ENCODE data around the gene SLC41A1.

- TF ChIP-seq POLR2AphosphoS5 (IDR thresholded peaks at IDR 0.05; ENCODE audit: low read depth, low read length) (no peak), CTCF (IDR thresholded peaks at IDR 0.05) (no peak)
- TF ChIP-seq, protein P1, sequence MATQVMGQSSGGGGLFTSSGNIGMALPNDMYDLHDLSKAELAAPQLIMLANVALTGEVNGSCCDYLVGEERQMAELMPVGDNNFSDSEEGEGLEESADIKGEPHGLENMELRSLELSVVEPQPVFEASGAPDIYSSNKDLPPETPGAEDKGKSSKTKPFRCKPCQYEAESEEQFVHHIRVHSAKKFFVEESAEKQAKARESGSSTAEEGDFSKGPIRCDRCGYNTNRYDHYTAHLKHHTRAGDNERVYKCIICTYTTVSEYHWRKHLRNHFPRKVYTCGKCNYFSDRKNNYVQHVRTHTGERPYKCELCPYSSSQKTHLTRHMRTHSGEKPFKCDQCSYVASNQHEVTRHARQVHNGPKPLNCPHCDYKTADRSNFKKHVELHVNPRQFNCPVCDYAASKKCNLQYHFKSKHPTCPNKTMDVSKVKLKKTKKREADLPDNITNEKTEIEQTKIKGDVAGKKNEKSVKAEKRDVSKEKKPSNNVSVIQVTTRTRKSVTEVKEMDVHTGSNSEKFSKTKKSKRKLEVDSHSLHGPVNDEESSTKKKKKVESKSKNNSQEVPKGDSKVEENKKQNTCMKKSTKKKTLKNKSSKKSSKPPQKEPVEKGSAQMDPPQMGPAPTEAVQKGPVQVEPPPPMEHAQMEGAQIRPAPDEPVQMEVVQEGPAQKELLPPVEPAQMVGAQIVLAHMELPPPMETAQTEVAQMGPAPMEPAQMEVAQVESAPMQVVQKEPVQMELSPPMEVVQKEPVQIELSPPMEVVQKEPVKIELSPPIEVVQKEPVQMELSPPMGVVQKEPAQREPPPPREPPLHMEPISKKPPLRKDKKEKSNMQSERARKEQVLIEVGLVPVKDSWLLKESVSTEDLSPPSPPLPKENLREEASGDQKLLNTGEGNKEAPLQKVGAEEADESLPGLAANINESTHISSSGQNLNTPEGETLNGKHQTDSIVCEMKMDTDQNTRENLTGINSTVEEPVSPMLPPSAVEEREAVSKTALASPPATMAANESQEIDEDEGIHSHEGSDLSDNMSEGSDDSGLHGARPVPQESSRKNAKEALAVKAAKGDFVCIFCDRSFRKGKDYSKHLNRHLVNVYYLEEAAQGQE (IDR thresholded peaks at IDR 0.05; ENCODE audit: insufficient read depth in 1 of 2, low read depth in 2 of 2, low read length in 1 of 2) = no peak
Observed at GRCh38 chr1:205741681-205742080, 71.3 kb downstream of the SLC41A1 start.

All from Panc1 (cell line).